MG63 (cell line): ENCODE data around the gene CSF2. TPM values are rescaled to one million over a fixed set of nuclear protein-coding genes. Genes with fewer than 3 reads are reported as not detected.

Experiments
- DNase-seq: peaks from one replicate; pipeline ENCODE4 v3.0.0-alpha.2; 2020
- H3K27me3 ChIP-seq: fragments of 250-450 bp; sonication (Bioruptor Pico); 2 replicates; pipeline ENCODE4 v1.5.1; 2020; ENCODE audit warnings: mild to moderate bottlenecking, moderate library complexity
- H3K36me3 ChIP-seq: fragments of 250-450 bp; sonication (Bioruptor Pico); 2 replicates; pipeline ENCODE4 v1.5.1; 2020; ENCODE audit warnings: mild to moderate bottlenecking, moderate library complexity
- H3K4me3 ChIP-seq: fragments of 250-450 bp; sonication (Bioruptor Pico); 2 replicates; pipeline ENCODE4 v1.5.1; 2020; ENCODE audit warnings: mild to moderate bottlenecking, moderate library complexity
- H3K9me3 ChIP-seq: fragments of 250-450 bp; sonication (Bioruptor Pico); 2 replicates; pipeline ENCODE4 v1.5.1; 2020; ENCODE audit warnings: mild to moderate bottlenecking, moderate library complexity
- total RNA-seq: library from RNA; depleted of rRNA; stranded (reverse); fragments of >200 nt; shearing (Covaris generic); gene quantifications from 2 replicates; pipeline ENCODE4 v1.2.3, GENCODE V29; 2014; ENCODE audit warnings: low replicate concordance

Gene CSF2
- total RNA-seq, 1 experiment from 2014 or later, result not detected

GRCh38 chr5:132094393-132095076 lies 20.9 kb downstream of the CSF2 start:
- no peaks in the 10 kb centered on the region for H3K36me3 ChIP-seq
- no peaks in the 10 kb centered on the region for H3K27me3 ChIP-seq
- no peaks in the 10 kb centered on the region for H3K9me3 ChIP-seq
- peak; percentile 91 for DNase-seq
- no peak overlapping the region for H3K4me3 ChIP-seq

- no peaks in the 10 kb centered on the region for H3K36me3 ChIP-seq
- no peak for DNase-seq
- no peaks in the 10 kb centered on the region for H3K27me3 ChIP-seq
- H3K4me3 ChIP-seq, result no peak overlapping the region
- no peaks in the 10 kb centered on the region for H3K9me3 ChIP-seq
Measured at GRCh38 chr5:132095077-132095410, 21.5 kb downstream of the CSF2 start.

- Histone ChIP-seq H3K9me3 (no peaks in the 10 kb centered on the region), H3K4me3 (no peak overlapping the region), H3K27me3 (no peaks in the 10 kb centered on the region), H3K36me3 (no peaks in the 10 kb centered on the region)
- no peak for DNase-seq
Measured at GRCh38 chr5:132095424-132095972, 21.9 kb downstream of the CSF2 start.

- Histone ChIP-seq H3K36me3 (no peaks in the 10 kb centered on the region), H3K27me3 (no peaks in the 10 kb centered on the region), H3K9me3 (no peaks in the 10 kb centered on the region), H3K4me3 (no peak overlapping the region)
- DNase-seq, result no peak
Measured at GRCh38 chr5:132096904-132097303, 23.3 kb downstream of the CSF2 start.

- H3K27me3 ChIP-seq, result no peaks in the 10 kb centered on the region
- no peaks in the 10 kb centered on the region for H3K36me3 ChIP-seq
- no peak overlapping the region for H3K4me3 ChIP-seq
- no peak for DNase-seq
- H3K9me3 ChIP-seq, result no peaks in the 10 kb centered on the region
Measured at GRCh38 chr5:132098151-132098594, 24.6 kb downstream of the CSF2 start.

- no peaks in the 10 kb centered on the region for H3K9me3 ChIP-seq
- no peak for DNase-seq
- H3K27me3 ChIP-seq, result no peaks in the 10 kb centered on the region
- no peaks in the 10 kb centered on the region for H3K36me3 ChIP-seq
- no peak overlapping the region for H3K4me3 ChIP-seq
Measured at GRCh38 chr5:132098621-132099020, 25.0 kb downstream of the CSF2 start.

GRCh38 chr5:132099076-132099748 lies 25.6 kb downstream of the CSF2 start:
- Histone ChIP-seq H3K36me3 (no peaks in the 10 kb centered on the region), H3K9me3 (no peaks in the 10 kb centered on the region), H3K4me3 (no peak overlapping the region), H3K27me3 (no peaks in the 10 kb centered on the region)
- no peak for DNase-seq

GRCh38 chr5:132099905-132100304 lies 26.3 kb downstream of the CSF2 start:
- no peak overlapping the region for H3K4me3 ChIP-seq
- no peak for DNase-seq

GRCh38 chr5:132100672-132101261 lies 27.2 kb downstream of the CSF2 start:
- Histone ChIP-seq H3K9me3 (no peaks in the 10 kb centered on the region), H3K36me3 (no peaks in the 10 kb centered on the region), H3K4me3 (no peak overlapping the region), H3K27me3 (no peaks in the 10 kb centered on the region)
- no peak for DNase-seq

More at GRCh38 chr5:132099905-132100304, 26.3 kb downstream of the CSF2 start:
- no peaks in the 10 kb centered on the region for H3K36me3 ChIP-seq
- no peaks in the 10 kb centered on the region for H3K27me3 ChIP-seq
- H3K9me3 ChIP-seq, result no peaks in the 10 kb centered on the region

- H3K36me3 ChIP-seq, result no peaks in the 10 kb centered on the region
- DNase-seq, result no peak
- H3K4me3 ChIP-seq, result no peak overlapping the region
- no peaks in the 10 kb centered on the region for H3K27me3 ChIP-seq
- H3K9me3 ChIP-seq, result no peaks in the 10 kb centered on the region
Measured at GRCh38 chr5:132101385-132101880, 27.8 kb downstream of the CSF2 start.

GRCh38 chr5:132102101-132102701 lies 28.6 kb downstream of the CSF2 start:
- DNase-seq, result no peak
- no peak overlapping the region for H3K4me3 ChIP-seq
- no peaks in the 10 kb centered on the region for H3K36me3 ChIP-seq
- H3K9me3 ChIP-seq, result no peaks in the 10 kb centered on the region
- no peaks in the 10 kb centered on the region for H3K27me3 ChIP-seq

- Histone ChIP-seq H3K27me3 (no peaks in the 10 kb centered on the region), H3K4me3 (no peak overlapping the region), H3K36me3 (no peaks in the 10 kb centered on the region), H3K9me3 (no peaks in the 10 kb centered on the region; the same call in 1 of the 2 replicates)
- no peak for DNase-seq
Measured at GRCh38 chr5:132102944-132103331, 29.3 kb downstream of the CSF2 start.

- Histone ChIP-seq H3K4me3 (no peak overlapping the region), H3K36me3 (no peaks in the 10 kb centered on the region), H3K27me3 (no peaks in the 10 kb centered on the region), H3K9me3 (no peaks in the 10 kb centered on the region; the same call in 1 of the 2 replicates)
- DNase-seq, result peak; percentile 89
Measured at GRCh38 chr5:132103332-132103951, 29.9 kb downstream of the CSF2 start.

- Histone ChIP-seq H3K4me3 (no peak overlapping the region), H3K27me3 (no peaks in the 10 kb centered on the region), H3K36me3 (no peaks in the 10 kb centered on the region), H3K9me3 (no peaks in the 10 kb centered on the region; the same call in none of the 2 replicates)
- peak; percentile 59 for DNase-seq
Measured at GRCh38 chr5:132103969-132104391, 30.4 kb downstream of the CSF2 start.

GRCh38 chr5:132104556-132104955 lies 31.0 kb downstream of the CSF2 start:
- Histone ChIP-seq H3K27me3 (no peaks in the 10 kb centered on the region), H3K36me3 (no peaks in the 10 kb centered on the region), H3K9me3 (no peaks in the 10 kb centered on the region; the same call in none of the 2 replicates), H3K4me3 (no peak overlapping the region)
- DNase-seq, result peak; percentile 57

- no peaks in the 10 kb centered on the region for H3K36me3 ChIP-seq
- no peak for DNase-seq
- no peak overlapping the region for H3K4me3 ChIP-seq
Measured at GRCh38 chr5:132105688-132106087, 32.1 kb downstream of the CSF2 start.

More at GRCh38 chr5:132105688-132106087, 32.1 kb downstream of the CSF2 start:
- H3K27me3 ChIP-seq, result no peaks in the 10 kb centered on the region
- no peaks in the 10 kb centered on the region; the same call in none of the 2 replicates for H3K9me3 ChIP-seq
